Peyer's patch (tissue), 4 donors: ENCODE results near the gene CCDC117. TPM values are rescaled to one million over a fixed set of nuclear protein-coding genes. Genes with fewer than 3 reads are reported as not detected.

ENCODE experiments used
- DNase-seq, 3 donors: peaks; one replicate each; pipeline ENCODE4 v3.0.0-alpha.2; 2017 to 2019
- H3K27ac ChIP-seq, 4 donors: fragments of 200-600 bp; sonication (generic); one replicate each; pipeline ENCODE4 v1.5.1; 2016 to 2019
- H3K27me3 ChIP-seq, 2 donors: fragments of 200-600 bp; sonication (generic); one replicate each; pipeline ENCODE4 v1.5.1; 2019
- H3K36me3 ChIP-seq, 3 donors: fragments of 200-600 bp; sonication (generic); one replicate each; pipeline ENCODE4 v1.5.1; 2016 to 2019
- H3K4me1 ChIP-seq, 4 donors: fragments of 200-600 bp; sonication (generic); one replicate each; pipeline ENCODE4 v1.5.1; 2016 to 2019
- H3K4me3 ChIP-seq, 4 donors: fragments of 200-600 bp; sonication (generic); 1 replicate in 3 of 4; 2 replicates in 1 of 4; pipeline ENCODE4 v1.5.1; 2016 to 2019; ENCODE audit warnings: mild to moderate bottlenecking in 1 of 4
- H3K9me3 ChIP-seq, 4 donors: fragments of 200-600 bp; sonication (generic); one replicate each; pipeline ENCODE4 v1.5.1; 2016 to 2019; ENCODE audit warnings: mild to moderate bottlenecking in 1 of 4
- POLR2A ChIP-seq, 2 donors: fragments of 450-650 bp; IDR thresholded peaks; one replicate each; pipeline ENCODE4 v1.5.1; 2017; ENCODE audit warnings: antibody characterized with exemption in 2 of 2, mild to moderate bottlenecking in 2 of 2, moderate library complexity in 2 of 2
- total RNA-seq, 4 donors: library from RNA; depleted of rRNA; stranded (reverse); fragments of >200 nt; gene quantifications; one replicate each; pipeline ENCODE4 v1.1.0, GENCODE V29; 2016
- TF ChIP-seq, protein P1 (sequence below), 6 experiments: fragments of 450-650 bp in 4 of 6; fragments of 200-600 bp in 2 of 6; sonication (generic) in 1 of 6; IDR thresholded peaks; one replicate each; pipeline ENCODE4 v1.5.1; 2017 to 2019; ENCODE audit warnings: antibody characterized with exemption in 6 of 6, mild to moderate bottlenecking in 3 of 6, moderate library complexity in 1 of 6

Gene CCDC117
- total RNA-seq, 4 donors from 2014 or later = 6.3 to 23.9 (median 14.2) TPM

- no peaks in the 10 kb centered on the region for H3K27me3 ChIP-seq
- DNase-seq = no peak
- H3K4me3 ChIP-seq = no peak overlapping the region
- H3K27ac ChIP-seq = no peak overlapping the region
- H3K9me3 ChIP-seq = no peaks in the 10 kb centered on the region
- H3K36me3 ChIP-seq = no peaks in the 10 kb centered on the region
- no peak for TF ChIP-seq POLR2A (IDR thresholded peaks at IDR 0.05)
- TF ChIP-seq, protein P1, sequence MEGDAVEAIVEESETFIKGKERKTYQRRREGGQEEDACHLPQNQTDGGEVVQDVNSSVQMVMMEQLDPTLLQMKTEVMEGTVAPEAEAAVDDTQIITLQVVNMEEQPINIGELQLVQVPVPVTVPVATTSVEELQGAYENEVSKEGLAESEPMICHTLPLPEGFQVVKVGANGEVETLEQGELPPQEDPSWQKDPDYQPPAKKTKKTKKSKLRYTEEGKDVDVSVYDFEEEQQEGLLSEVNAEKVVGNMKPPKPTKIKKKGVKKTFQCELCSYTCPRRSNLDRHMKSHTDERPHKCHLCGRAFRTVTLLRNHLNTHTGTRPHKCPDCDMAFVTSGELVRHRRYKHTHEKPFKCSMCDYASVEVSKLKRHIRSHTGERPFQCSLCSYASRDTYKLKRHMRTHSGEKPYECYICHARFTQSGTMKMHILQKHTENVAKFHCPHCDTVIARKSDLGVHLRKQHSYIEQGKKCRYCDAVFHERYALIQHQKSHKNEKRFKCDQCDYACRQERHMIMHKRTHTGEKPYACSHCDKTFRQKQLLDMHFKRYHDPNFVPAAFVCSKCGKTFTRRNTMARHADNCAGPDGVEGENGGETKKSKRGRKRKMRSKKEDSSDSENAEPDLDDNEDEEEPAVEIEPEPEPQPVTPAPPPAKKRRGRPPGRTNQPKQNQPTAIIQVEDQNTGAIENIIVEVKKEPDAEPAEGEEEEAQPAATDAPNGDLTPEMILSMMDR (IDR thresholded peaks at IDR 0.05) = no peak
- H3K4me1 ChIP-seq = peaks cover 0 to 13% (median 0%) of the 10 kb centered on the region in 4 donors
These were observed 54.4 kb downstream of the CCDC117 start for GRCh38 chr22:28826921-28827320.

DNA sequence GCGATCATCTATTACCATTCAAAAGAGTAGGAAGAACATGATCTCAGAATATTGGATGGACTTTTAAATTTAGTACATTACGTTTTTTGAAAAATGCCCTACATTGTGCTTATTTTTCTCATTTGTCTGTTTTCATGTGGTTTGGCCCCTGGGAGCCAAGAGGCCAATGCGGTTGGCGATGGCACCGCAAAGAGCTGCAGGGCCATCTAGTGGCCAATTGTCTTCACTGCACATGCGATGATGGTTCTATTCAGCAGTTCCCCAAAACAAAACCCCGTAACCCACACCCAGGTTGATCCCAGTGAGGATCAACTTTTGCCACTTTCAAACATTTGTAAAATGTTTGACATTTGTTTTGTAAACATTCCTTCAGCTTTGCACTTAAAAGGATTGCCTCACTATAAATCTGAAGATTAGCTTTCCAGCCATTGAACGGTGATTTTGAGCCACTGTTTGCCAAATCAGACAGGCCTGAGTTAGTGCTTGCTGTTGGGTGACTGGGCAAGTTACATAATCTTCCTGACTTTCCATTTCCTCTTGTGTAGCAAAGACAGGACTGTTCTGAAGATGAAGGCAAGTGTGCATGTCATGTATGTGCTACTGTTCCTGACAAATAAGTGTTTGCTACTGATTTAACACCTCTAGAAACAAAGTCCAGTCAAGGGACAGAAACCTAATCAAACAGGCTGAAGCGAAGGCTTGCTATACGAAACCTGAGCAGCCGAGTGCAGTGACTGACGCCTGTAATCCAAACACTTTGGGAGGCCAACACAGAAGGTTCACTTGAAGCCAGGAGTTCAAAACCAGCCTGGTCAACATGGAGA is 57.1 kb downstream of the CCDC117 start:
- peak; percentile 76 to 91 (median 76) for DNase-seq
- H3K27ac ChIP-seq = no peak overlapping the region
- H3K4me1 ChIP-seq = peaks cover 0 to 13% (median 0%) of the 10 kb centered on the region in 4 donors
- no peak overlapping the region for H3K4me3 ChIP-seq
- H3K9me3 ChIP-seq = no peaks in the 10 kb centered on the region
- TF ChIP-seq POLR2A (IDR thresholded peaks at IDR 0.05) = no peak
- TF ChIP-seq, protein P1 (IDR thresholded peaks at IDR 0.05) = peak; percentile 94 to 98 (median 98)
- no peaks in the 10 kb centered on the region for H3K27me3 ChIP-seq
- no peaks in the 10 kb centered on the region for H3K36me3 ChIP-seq

DNA sequence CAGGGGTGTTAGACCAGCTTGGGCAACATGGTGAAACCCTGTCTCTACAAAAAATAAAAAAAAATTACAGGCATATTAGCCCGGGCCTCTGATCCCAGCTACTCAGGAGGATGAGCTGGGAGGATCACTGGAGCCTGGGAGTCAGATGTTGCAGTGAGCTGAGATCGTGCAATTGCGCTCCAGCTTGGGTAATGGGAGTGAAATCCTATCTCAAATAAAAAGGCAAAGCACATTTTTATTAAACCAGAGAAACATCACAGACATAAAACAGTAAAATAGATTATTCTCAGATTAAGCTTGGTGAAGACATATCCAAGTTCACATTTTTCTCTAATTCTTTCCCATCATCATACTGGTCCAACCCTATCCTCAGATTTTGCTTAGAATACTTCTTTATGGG is 57.9 kb downstream of the CCDC117 start:
- TF ChIP-seq POLR2A (IDR thresholded peaks at IDR 0.05) = no peak
- TF ChIP-seq, protein P1 (IDR thresholded peaks at IDR 0.05) = no peak
- no peaks in the 10 kb centered on the region for H3K27me3 ChIP-seq
- no peaks in the 10 kb centered on the region for H3K9me3 ChIP-seq
- no peak overlapping the region for H3K4me3 ChIP-seq
- no peaks in the 10 kb centered on the region for H3K36me3 ChIP-seq
- no peak overlapping the region for H3K27ac ChIP-seq
- H3K4me1 ChIP-seq = peaks cover 0 to 13% (median 0%) of the 10 kb centered on the region in 4 donors
- no peak for DNase-seq

- Histone ChIP-seq H3K36me3 (no peaks in the 10 kb centered on the region), H3K9me3 (no peaks in the 10 kb centered on the region), H3K4me1 (peaks cover 0 to 13% (median 0%) of the 10 kb centered on the region in 4 donors), H3K27ac (no peak overlapping the region), H3K27me3 (no peaks in the 10 kb centered on the region), H3K4me3 (no peak overlapping the region)
- no peak for DNase-seq
- no peak for TF ChIP-seq POLR2A (IDR thresholded peaks at IDR 0.05)
- TF ChIP-seq, protein P1 (IDR thresholded peaks at IDR 0.05) = no peak
These were observed 58.9 kb downstream of the CCDC117 start for GRCh38 chr22:28831140-28832072.

GRCh38 chr22:28832731-28833130 is 60.2 kb downstream of the CCDC117 start:
- H3K9me3 ChIP-seq = no peaks in the 10 kb centered on the region
- H3K4me1 ChIP-seq = peaks cover 0 to 13% (median 0%) of the 10 kb centered on the region in 4 donors
- TF ChIP-seq POLR2A (IDR thresholded peaks at IDR 0.05) = no peak
- TF ChIP-seq, protein P1 (IDR thresholded peaks at IDR 0.05) = no peak
- H3K27ac ChIP-seq = no peak overlapping the region
- no peaks in the 10 kb centered on the region for H3K27me3 ChIP-seq
- no peak overlapping the region for H3K4me3 ChIP-seq
- no peaks in the 10 kb centered on the region for H3K36me3 ChIP-seq
- DNase-seq = no peak
